NCI-H1436 (cell line): ENCODE data around the gene SLC36A2.
"Not testable (repeated sequence)": the region's sequence is repeated elsewhere in the genome, so short reads cannot be mapped to it uniquely, and the experiment has no call there.

Source experiments
- DNase-seq: peaks from one replicate; lab custom pipeline; 2025; lab: John Stamatoyannopoulos, UW

SLC36A2 gene

DNA sequence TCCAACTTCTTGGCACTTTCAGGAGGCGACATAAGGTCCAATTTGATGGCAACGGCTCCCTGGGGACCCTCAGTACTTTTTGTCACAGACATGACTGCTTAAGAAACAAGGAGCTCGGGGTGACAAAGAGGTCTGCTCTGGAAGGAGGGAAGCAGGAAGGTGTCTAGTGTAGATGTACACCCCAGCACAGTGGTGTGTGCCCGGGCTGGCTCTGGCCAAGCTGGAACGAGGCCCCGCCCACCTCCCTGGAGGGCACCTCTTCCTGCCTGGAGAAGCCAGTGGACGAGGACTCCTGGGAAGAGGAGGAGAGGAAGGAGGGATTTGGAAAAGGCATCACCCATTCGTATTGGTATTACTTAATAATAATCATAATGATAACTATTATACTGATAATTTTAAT lies at the start of gene SLC36A2:
SLC36A2 (minus strand) TSS at position 191 of the 400 bp plus-strand sequence; CDS start at position 92, 99 bp downstream.
- DNase-seq = no peak

DNA sequence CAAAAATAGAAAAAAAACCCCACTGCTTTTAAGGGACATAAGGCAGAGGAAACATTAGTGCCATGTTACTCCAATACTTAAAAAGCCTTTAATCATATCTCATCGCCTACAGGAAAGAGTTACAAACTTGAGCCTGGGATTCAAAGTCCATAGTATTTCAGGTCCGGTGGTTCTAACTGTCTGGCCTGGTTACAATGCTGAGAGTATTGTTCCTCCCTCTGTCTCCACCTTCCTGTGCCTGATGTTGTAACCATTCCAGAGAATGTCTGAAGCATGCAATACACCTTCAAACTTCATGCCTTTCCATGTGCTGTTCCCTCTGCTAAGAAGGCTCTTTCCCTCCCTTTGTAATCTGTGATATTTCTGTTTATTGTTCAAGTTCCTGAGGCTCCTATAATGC lies 41.6 kb upstream of the SLC36A2 start:
- DNase-seq = no peak

DNA sequence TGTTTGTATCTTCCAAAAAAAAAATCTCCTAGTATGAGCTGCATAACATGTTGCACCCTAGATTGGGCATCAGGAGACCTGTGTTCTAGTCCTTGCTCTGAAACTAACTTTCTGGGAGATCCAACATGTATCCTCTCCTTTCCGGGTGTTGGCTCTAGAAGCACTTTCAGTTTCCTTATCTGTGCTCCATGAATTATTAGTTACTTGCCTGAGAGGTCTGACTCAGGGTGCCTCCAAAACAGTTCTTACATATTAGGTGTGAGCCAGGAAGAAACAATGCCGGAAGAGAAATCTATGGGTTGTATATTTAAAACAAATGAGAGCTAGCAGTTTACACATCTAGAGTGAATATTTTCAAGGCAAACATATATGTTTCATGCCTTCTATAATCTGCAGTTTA lies 36.7 kb upstream of the SLC36A2 start:
- DNase-seq = no peak

GRCh38 chr5:151383011-151383410 lies 35.7 kb upstream of the SLC36A2 start:
- no peak for DNase-seq

DNA sequence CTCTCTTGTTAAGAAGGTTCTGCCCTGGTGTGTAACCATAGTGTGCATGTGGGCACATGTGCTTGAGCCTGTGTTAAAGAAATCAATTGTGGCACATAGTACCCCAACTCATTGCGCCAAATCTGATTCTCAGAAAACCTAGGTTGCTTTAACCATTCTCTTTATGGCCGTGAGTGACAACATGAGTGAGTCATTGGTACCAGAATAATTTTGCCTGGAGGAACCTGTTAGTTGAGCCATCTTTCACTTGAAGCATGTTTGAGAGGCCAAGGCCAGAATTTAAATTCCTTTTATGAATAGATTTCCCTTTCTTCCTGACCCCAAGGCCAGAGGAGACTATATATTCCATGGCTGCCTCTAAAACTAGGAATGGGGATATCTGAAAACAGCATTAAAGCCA lies 35.2 kb upstream of the SLC36A2 start:
- DNase-seq = no peak

DNA sequence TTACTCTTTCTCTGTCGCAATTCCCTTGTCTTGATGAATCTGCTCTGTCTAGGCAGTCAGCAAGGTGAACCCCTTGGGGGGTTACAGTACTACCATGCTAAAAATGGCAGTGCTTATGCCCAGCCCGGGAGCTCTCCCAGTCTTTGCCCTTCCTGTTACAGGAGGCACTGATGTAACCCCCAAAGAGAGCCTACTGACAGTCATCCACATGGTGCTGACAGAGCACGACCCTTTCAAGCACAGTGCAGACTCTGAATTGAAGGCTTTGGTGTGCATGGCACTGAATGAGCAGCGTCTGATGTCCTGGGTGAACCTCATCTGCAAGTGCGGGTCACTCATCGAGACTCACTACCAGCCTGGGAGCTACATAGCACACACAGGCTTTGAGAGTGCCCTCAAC lies 34.5 kb upstream of the SLC36A2 start:
- no peak for DNase-seq

DNA sequence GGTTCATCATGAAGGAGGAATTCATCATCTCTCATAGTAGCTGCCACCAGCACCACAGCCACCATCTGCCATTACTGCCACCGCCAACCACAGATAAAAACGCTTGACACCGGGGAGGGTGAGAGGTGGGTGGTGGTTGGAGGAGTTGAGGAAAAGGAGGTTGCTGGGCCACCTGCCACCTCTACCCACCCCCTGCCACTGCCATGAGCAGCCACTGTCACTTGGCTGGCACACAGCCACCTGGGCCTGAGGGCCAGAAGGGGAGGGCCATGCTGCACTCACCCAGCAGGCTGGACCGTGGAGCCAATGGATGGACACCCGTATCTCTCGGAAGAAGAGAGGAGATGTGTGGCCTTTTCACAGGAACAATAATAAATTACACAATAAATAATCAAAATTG lies 31.3 kb upstream of the SLC36A2 start:
- no peak for DNase-seq

DNA sequence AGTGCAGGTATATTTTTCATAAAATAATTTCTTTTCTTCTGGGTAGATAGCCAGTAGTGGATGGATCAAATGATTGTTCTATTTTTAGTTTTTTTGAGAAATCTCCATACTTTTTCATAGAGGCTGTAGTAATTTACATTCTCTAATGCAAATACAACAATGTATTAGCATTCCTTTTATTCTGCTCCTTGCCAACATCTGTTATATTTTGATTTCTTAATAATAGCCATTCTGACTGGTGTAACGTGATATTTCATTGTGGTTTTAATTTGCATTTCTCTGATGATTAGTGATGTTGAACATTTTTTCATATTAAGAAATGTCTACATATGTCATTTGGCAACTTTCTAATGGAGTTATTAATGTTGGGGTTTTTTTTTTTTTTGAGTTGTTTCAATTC lies 27.2 kb upstream of the SLC36A2 start:
- no peak for DNase-seq

DNA sequence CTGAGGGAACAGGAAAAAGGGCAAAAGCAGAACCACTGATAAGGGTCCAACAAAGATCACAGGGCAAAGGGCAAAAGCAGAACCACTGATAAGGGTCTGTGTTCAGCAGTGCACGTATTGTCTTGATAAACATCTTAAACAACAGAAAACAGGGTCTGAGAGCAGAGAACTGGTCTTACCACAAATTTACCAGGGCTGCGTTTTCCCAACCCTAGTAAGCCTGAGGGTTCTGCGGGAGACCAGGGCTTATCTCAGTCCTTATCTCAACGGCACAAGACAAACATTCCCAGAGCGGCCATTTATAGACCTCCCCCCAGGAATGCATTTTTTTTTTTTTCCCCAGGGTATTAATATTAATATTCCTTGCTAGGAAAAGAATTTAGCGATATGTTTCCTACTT lies 19.7 kb upstream of the SLC36A2 start:
- not testable (repeated sequence) for DNase-seq

- DNase-seq = no peak
Observed at GRCh38 chr5:151363673-151364072, 16.3 kb upstream of the SLC36A2 start.

DNA sequence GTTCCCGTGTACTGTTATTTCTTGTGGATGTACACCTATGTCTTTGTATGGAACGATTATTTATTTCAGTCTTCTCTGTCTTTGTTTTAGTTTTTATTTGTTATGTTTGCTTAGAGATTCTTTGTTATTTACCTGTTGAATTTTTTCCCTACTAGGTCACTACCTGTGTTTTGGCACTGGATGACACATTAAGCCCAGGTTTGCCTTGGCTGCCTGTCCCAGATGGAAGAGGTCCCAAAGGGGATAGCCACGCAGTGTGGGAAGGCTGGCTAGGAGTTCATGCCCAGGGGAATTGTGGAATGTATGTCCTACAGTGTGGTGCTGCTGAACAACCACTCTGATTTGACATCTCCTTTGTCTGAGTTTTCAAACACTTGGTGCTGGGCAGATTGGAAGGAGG lies 15.6 kb upstream of the SLC36A2 start:
- no peak for DNase-seq

DNA sequence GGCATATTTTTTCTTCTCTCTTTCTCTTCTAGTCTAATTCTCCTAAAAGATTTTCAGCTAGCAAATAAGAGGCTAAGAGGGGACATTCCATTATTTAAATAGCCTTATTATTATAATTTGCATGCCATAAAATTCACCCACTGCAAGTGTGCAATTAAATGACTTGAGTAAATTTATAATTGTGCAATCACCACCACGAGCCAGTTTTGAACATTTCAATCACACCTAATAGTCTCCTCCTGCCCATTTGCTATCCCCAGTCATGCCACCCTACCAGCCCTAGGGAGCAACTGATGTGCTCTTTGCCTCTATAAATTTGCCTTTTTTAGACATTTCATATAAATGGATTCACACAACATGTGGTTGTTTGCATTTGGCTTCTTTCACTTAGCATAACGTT lies 12.0 kb upstream of the SLC36A2 start:
- DNase-seq = no peak

DNA sequence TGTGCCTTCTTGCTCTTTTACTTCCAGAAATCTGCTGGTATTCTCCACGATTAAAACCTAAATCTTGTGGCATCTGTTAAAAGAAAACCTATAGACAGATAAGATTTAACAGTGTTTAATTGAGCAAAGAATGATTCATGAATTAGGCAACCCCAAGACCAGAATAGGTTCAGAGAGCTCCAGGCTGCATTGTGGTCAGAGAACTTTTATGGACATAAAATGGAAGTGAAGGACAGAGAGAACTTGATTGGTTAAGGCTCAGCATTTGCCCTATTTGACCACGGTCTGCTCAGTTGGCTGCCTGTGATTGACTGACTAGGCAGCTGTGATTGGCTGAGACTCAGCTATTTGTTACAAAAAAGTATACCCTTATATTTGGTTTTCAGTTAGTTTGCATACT lies 10.4 kb upstream of the SLC36A2 start:
- no peak for DNase-seq

DNA sequence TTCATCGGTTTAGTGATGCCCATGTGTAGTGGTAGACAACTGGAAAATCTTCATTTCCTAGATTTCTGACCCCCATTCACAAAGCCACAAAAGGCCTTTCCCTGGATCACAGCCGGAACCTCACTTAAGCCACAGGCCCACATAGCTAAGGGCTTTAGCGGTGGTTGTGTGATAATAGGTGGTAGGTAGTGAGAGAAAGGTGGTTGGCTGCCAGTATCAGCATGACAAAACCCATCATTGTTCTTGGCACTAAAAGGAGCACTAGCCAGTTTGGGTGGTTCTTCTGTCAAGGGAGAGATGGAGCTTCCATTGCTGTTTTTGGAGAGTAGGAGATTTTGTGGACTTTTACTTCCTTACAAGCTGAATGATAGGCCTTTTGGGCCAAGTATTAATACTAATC lies 9.7 kb upstream of the SLC36A2 start:
- no peak for DNase-seq

DNA sequence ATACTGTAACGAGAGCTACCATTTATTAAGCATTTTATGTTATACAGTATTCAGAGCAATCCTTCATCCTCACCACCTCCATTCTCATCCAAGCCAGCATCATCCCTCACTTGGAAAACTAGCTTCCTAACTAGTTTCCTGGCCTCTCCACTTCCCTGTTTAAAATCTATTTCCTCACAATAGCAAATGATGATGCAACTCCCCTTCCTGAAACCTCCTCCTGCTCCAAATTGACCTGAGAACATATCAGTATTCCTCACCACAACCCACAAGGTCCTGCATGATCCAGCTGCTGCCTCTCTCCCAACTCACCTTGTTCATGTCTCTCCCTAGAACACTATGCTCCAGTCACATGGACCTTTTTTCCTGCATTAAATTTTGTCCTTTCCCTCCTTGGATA lies 4.3 kb upstream of the SLC36A2 start:
- no peak for DNase-seq

DNA sequence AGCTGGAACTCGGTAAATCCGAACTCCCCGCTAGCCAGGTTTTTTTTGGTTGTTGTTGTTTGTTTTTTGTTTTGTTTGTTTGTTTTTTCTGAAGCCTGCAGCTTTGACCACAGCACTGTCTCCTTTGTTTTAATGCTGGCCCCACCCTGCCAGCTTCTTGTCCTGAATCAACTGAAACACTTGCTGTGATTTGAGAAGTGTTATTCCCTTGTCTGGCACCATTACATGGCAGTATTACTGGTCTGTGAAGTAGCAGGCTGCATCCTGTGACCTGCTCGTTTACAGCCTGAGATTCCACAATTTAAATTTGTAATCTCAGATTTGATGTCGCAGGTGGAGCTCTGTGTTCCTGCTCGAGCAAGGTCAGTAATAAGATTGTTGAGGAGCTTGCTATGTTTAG lies 1.4 kb upstream of the SLC36A2 start:
- no peak for DNase-seq

GRCh38 chr5:151345808-151346478 lies 1.4 kb downstream of the SLC36A2 start:
- DNase-seq = no peak

DNA sequence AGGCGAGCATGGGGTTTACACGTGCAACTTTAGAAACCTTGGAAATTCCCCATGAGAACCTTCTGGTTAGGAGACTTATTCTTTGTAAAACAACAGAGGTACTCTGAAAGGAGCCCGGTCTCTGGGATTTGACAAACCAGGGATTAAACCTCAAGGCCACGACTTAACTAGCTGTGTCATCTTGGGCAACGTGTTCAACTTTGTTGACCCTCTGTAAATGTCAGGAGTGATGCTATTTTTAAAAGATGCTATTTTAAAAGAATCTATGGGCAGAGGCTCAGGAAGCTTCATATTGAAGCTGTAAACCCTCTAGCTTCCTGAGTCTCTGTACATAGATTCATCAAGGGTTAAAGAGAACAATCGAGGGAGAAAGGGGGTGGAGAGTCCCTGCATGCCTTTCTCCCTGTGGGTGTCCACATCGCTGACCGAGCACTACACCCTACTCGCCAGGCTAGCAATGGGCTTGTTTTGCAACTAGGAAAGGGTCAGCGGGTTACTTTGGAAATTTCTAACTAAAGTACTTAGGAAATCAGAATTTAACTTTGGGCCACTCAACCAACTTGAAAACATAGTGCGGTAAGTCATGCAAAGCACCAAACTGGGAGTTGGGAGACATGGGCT lies 2.1 kb downstream of the SLC36A2 start:
- DNase-seq = no peak

GRCh38 chr5:151344088-151344487 lies 3.3 kb downstream of the SLC36A2 start:
- DNase-seq = no peak

GRCh38 chr5:151340004-151340403 lies 7.4 kb downstream of the SLC36A2 start:
- no peak for DNase-seq

- no peak for DNase-seq
Observed at GRCh38 chr5:151338734-151339133, 8.6 kb downstream of the SLC36A2 start.

- no peak for DNase-seq
Observed at GRCh38 chr5:151332857-151333256, 14.5 kb downstream of the SLC36A2 start.

GRCh38 chr5:151328734-151329133 lies 18.6 kb downstream of the SLC36A2 start:
- DNase-seq = no peak

DNA sequence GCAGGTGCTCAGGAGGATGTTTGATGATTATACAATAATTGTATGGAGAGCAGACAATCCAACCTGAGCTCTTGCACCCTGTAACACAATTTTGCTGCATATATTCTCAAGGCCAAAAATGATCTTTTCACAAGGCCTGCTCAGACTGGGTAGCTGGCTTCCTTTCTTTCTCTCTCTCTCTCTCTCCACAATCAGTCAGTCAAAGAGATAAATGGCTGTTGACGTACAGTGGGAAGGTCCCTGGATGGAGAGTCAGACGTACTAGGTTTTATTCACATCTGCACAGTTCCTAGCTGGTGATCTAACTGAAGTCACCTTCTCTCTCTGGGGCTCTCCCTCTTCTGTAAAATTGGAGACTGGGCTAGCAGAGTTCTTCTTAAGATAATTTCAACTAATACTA lies 19.8 kb downstream of the SLC36A2 start:
- no peak for DNase-seq
